Stimulated activated CD4-positive, alpha-beta T cell treated with anti-CD3 and anti-CD28 coated beads, TNF-alpha, amount 100 ng/mL, for 48 hours (primary cell): ENCODE results near the gene TSPAN31.
"Not testable (repeated sequence)": the region's sequence is repeated elsewhere in the genome, so short reads cannot be mapped to it uniquely, and the experiment has no call there.

Experiments
- DNase-seq, 3 donors: peaks; one replicate each; pipeline ENCODE4 v3.0.0-alpha.2; 2020; ENCODE audit warnings: low read depth in 3 of 3

TSPAN31 gene

GRCh38 chr12:57766464-57767304, 21.8 kb downstream of the TSPAN31 start, which contains the start of gene CYP27B1:
Gene CYP27B1, minus strand, starts transcription at chr12:57767078. Its CDS starts 37 bp downstream, at chr12:57767041.
- no peak for DNase-seq

GRCh38 chr12:57767305-57767698, 22.5 kb downstream of the TSPAN31 start:
- no peak for DNase-seq

- DNase-seq, result no peak
These were observed 23.0 kb downstream of the TSPAN31 start for GRCh38 chr12:57767876-57768275.

GRCh38 chr12:57769594-57769993, 24.8 kb downstream of the TSPAN31 start:
- no peak for DNase-seq

GRCh38 chr12:57770734-57771133, 25.9 kb downstream of the TSPAN31 start:
- no peak for DNase-seq

- peak; percentile 79 to 95 (median 83) for DNase-seq
These were observed 26.5 kb downstream of the TSPAN31 start for GRCh38 chr12:57771236-57771872.

GRCh38 chr12:57771873-57772428, 27.1 kb downstream of the TSPAN31 start, which contains the start of gene METTL1:
Gene METTL1, minus strand, starts transcription at chr12:57772105. Its CDS starts 22 bp downstream, at chr12:57772083.
- DNase-seq, result peak; percentile 91 to 92 (median 92)

- no peak for DNase-seq
These were observed 27.8 kb downstream of the TSPAN31 start, which contains the start of gene EEF1AKMT3 for GRCh38 chr12:57772429-57773322. Gene EEF1AKMT3, plus strand, starts transcription at chr12:57772614. Its CDS starts 111 bp downstream, at chr12:57772725.

- not testable (repeated sequence) for DNase-seq
These were observed 29.8 kb downstream of the TSPAN31 start for GRCh38 chr12:57774634-57775033.

- DNase-seq, result no peak
These were observed 30.2 kb downstream of the TSPAN31 start for GRCh38 chr12:57775044-57775443.

GRCh38 chr12:57775563-57776246, 30.9 kb downstream of the TSPAN31 start:
- no peak for DNase-seq

- DNase-seq, result no peak
These were observed 31.4 kb downstream of the TSPAN31 start for GRCh38 chr12:57776247-57776587.

GRCh38 chr12:57777367-57777766, 32.5 kb downstream of the TSPAN31 start:
- DNase-seq, result no peak

GRCh38 chr12:57777911-57778310, 33.1 kb downstream of the TSPAN31 start:
- no peak for DNase-seq

GRCh38 chr12:57779736-57780135, 34.9 kb downstream of the TSPAN31 start:
- DNase-seq, result no peak

- no peak for DNase-seq
These were observed 35.6 kb downstream of the TSPAN31 start for GRCh38 chr12:57780284-57780897.

GRCh38 chr12:57781244-57781643, 36.4 kb downstream of the TSPAN31 start:
- DNase-seq, result no peak

GRCh38 chr12:57781801-57782200, 37.0 kb downstream of the TSPAN31 start:
- no peak for DNase-seq

GRCh38 chr12:57782243-57782607, 37.4 kb downstream of the TSPAN31 start:
- DNase-seq, result no peak
